ENCODE results near the gene LARP4B. TPM values are rescaled to one million over a fixed set of nuclear protein-coding genes. Genes with fewer than 3 reads are reported as not detected.

Gene LARP4B
- total RNA-seq, result 10 to 100 TPM; 39.9 to 54.3 TPM

DNA sequence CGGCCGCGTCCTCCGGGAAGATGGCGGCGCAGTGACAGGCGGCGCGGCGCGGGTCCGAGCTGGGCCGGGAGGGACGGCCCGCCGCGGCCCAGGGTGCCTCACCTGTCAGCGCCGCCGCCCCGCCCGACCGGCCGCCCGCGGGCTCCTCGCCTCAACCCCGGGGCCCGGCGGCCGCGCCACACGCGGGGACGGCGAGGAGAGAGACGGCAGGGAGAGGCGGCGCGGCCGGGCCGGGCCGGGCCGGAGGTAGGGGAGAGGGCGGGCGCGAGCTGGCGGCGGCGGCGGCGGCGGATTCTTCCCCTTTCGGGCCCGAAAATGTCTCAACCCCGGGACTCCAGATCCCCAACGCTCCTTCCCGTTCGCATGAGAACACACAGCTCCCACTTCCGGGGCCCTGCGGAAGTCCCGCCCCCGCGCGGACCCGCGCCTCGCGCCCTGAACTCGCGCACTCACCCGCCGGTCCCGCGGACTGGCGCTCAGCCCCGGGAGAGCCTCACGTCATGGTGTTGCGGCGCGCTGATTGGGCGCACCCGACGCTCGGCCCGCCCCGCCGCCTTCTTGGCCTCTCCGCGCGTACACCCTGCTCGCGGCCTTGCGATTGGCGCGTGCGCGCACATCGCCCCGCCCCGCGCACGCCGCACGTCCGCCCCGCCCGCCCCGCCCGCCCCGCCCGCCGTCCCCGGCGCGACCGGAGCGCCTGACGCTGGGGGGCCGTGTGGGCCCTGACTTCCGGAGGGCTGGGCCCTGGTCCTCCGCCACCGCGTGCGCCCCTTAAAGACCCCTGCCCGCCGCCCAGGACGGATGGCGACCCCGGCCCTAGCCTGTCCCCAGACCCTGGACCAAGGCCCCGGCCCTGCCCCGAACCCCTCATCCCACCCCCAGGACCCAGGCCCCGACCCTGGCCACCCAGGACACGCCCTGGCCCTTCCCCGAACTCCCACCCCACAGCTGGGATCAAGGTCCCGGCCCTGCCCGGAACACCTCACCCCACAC lies at the start of gene LARP4B:
LARP4B (minus strand) TSS at position 380 of the 993 bp plus-strand sequence. CDS start 45,984 bp downstream, outside the sequence.

Other genes starting within 250 kb of the LARP4B start
- gene DIP2C, start 242.0 kb downstream of the LARP4B start, total RNA-seq, result 10 to 100 TPM; 37.6 to 42.0 TPM
- 10 to 100 TPM; 23.1 to 51.0 TPM for gene GTPBP4, start 56.7 kb upstream of the LARP4B start, total RNA-seq
- gene IDI2, start 94.2 kb upstream of the LARP4B start, total RNA-seq, result not detected
- 100 to 1,000 TPM; 158 to 167 TPM for gene IDI1, start 117.4 kb upstream of the LARP4B start, total RNA-seq
- 10 to 100 TPM; 15.3 to 17.2 TPM for gene WDR37, start 124.7 kb upstream of the LARP4B start, total RNA-seq